Measurements from ENCODE around the gene PTPN13.
"Not testable (repeated sequence)": the region's sequence is repeated elsewhere in the genome, so short reads cannot be mapped to it uniquely, and the experiment has no call there.

Gene PTPN13

DNA sequence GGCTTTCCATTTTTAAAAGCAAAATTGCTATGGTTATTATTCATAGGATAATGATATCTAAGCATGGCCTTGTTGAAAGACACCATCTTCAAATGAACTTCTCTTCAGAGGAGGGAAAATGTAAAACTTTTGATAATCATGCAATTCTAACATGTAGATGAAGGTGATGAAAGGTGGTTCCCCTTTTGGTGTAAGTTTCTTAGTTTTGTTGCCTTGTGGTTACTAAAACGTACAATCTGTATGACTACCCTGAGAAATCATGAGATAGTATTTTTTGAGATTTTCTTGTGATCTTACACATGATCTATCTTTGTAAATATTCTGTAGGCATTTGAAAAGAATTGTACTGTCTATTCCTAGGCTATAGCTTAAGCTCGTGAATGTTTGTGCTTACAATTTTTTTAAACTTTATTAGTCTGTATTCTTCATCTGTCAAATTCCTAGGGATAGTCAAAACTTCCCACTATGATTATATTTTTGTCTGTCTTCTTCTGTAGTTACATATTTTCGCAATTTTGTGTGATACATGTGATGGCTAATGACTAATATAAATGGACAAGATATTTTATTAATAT lies 47.5 kb downstream of the PTPN13 start:
- DNase-seq, result no peak

DNA sequence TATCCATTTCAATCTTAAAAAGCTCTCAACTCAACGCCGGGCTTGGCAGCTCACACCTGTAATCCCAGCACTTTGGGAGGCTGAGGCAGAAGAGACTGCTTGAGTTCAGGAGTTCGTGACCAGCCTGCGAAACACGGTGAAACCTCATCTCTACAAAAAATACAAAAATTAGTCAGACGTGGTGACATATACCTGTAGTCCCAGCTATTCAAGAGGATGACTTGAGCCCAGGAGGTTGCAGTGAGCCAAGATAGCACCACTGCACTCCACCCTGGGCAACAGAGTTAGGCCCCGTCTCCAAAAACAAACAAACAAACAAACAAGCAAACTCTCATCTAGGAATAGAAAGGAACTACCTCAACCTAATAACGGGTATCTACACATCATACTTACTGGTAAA lies 50.8 kb downstream of the PTPN13 start:
- DNase-seq, result no peak

DNA sequence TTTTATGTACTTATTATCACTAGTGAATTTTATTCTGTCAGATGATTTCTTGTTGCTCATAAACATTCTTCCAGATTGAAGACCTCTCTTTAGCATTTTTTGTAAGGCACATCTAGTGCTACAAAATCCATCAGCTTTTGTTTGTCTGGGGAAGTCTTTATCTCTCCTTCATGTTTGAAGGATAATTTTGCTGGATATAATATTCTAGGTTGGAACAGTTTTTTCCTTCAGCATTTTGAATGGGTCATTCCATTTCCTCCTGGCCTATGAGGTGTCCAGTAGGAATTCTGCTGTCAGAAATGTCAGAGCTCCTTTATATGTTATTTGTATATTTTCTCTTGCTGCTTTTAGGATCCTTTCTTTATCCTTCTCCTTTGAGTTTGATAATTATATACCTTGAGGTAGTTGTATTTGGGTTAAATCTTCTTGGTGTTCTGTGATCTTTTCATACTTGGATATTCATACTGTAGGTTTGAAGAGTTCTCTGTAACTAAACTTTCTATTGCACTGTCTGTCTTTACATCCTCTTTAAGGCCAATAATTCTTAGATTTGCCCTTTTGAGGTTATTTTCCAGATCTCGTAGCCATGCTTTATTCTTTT lies 58.3 kb downstream of the PTPN13 start:
- DNase-seq, result no peak

DNA sequence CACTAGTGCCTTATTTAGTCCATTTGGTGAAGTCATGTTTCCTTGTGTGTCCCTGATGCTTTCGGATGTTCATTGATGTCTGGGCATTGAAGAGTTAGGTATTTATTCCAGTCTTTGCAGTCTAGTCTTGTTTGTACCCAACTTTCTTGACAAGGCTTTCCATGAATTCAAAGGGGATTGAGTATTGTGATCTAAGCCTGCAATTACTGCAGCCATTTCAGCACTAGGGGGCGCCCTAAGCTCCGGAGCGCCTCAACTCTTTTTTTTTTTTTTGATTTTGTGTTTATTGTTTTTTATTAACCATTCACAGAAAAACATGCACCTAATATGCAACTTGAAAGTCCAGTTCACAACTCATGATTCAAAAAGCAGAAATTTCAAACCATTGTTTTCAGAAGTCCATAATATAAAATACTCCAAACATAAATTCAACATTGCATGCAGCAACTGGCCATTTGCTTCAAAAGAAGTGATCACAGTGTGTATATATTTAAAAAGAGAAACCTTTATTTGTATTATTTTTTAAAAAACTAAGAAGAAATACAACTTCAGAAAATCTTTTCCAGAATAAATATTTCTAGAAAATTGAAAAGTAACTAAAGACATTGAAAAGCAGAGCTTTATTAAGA lies 59.2 kb downstream of the PTPN13 start:
- no peak for DNase-seq

DNA sequence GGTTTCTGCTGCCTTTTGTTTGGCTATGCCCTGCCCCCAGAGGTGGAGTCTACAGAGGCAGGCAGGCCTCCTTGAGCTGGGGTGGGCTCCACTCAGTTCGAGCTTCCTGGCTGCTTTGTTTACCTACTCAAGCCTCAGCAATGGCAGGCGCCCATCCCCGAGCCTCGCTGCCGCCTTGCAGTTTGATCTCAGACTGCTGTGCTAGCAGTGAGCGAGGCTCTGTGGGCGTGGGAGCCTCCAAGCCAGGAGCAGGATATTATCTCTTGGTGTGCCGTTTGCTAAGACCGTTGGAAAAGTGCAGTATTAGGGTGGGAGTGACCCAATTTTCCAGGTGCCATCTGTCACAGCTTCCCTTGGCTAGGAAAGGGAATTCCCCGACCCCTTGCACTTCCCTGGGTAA lies 62.7 kb downstream of the PTPN13 start:
- DNase-seq, result not testable (repeated sequence)

DNA sequence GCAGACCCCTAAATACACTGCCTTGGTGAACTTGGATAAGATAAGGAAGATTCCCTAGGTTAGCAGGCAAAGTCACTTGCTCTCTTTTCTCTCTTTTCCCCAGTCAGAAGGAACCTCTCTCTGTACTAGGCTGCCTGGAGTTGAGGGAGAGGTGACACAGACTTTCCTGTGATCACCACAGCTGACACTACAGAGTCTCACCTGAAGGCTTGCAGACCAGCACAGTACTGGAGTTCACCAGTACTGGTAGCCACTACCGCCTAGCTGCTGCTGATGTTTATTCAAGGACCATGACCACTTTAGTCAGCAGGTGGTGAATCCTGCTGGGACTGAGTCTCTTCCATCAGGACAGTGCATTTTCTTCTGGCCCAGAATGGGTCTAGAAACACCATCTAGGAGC lies 63.3 kb downstream of the PTPN13 start:
- DNase-seq, result no peak

GRCh38 chr4:86657910-86658309 lies 63.8 kb downstream of the PTPN13 start:
- no peak for DNase-seq

GRCh38 chr4:86660401-86660800 lies 66.3 kb downstream of the PTPN13 start:
- DNase-seq, result no peak

GRCh38 chr4:86661006-86661405 lies 66.9 kb downstream of the PTPN13 start:
- no peak for DNase-seq

GRCh38 chr4:86661418-86661817 lies 67.3 kb downstream of the PTPN13 start:
- DNase-seq, result no peak

DNA sequence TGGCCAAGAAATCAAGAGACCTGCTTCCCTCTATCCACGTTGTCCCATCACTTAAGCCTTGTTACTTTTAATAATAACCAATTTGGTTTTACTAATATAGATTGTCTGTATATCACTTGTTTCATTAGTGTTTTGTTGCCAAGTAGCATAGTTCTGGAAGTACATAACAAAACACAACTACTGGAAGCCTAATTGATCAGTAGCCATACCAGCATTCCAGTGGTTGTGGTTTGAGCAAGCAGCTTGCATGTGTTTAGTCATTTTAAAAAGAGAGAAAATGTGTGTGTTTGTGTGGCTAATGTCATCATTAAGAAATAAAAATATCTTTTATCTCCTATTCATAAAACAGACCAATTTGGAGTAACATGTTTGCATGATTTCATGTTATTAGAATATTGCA lies 70.8 kb downstream of the PTPN13 start:
- DNase-seq, result no peak

- DNase-seq, result no peak
Measured at GRCh38 chr4:86670298-86670697, 76.2 kb downstream of the PTPN13 start.

- no peak for DNase-seq
Measured at GRCh38 chr4:86670756-86671155, 76.6 kb downstream of the PTPN13 start.

DNA sequence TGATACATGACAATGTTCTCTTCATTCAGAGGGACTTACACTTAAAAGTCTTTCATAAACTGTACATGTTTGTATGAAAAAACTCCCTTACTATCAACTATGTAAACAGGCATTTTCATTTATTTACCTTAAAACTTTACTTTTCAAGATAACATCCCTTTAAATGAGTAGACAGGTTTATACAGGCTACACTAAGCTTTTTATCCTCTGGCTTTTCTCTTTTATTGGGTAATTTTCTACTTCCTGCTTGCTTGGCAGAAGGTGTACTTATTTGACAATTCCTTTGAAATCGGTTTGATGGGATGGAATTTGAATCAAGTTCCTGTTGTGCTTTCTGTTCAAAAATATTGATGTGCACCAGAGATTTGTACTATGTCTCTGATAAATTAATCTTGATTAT lies 81.4 kb downstream of the PTPN13 start:
- DNase-seq, result no peak

- no peak for DNase-seq
Measured at GRCh38 chr4:86678796-86679195, 84.7 kb downstream of the PTPN13 start.

DNA sequence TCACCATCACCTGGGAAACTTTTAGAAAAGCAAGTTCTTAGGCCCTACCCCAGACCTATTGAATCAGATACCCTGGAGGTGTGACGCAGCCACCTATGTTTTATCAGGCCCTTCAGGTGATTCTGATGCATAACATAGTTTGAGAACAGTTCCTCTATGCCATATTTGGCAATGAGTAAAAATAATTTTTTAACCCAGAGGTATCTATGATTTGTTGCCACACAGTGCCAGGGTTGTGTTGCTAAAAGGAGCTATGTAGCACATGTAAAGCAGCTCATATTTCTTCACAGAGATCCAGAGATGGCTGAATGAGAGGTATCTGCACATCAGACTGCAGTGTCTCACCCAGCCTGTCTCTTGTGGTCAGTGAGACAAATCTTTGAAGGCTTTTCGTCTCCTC lies 85.3 kb downstream of the PTPN13 start:
- no peak for DNase-seq

- DNase-seq, result no peak
Measured at GRCh38 chr4:86683167-86683566, 89.1 kb downstream of the PTPN13 start.

GRCh38 chr4:86683983-86684382 lies 89.9 kb downstream of the PTPN13 start:
- DNase-seq, result no peak

DNA sequence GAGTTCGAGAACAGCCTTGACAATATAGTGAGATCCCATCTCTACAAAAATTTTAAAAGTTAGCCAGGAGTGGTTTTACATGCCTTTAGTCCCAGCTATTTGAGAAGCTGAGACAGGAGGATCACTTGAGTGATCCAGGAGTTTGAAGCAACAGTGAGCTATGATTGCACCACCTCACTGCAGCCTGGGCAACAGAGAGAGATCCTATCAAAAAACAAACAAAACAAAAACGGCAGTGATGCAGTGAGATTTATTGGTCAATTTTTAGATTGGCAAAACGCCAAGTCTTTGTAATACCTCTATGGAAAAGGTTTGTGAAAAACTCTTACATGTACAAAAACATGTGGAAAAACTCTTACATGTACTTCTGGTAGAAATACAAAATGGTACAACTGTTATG lies 91.3 kb downstream of the PTPN13 start:
- no peak for DNase-seq

- DNase-seq, result no peak
Measured at GRCh38 chr4:86686741-86687140, 92.6 kb downstream of the PTPN13 start.

- no peak for DNase-seq
Measured at GRCh38 chr4:86688026-86688425, 93.9 kb downstream of the PTPN13 start.

- DNase-seq, result no peak
Measured at GRCh38 chr4:86704601-86705000, 110.5 kb downstream of the PTPN13 start.

DNA sequence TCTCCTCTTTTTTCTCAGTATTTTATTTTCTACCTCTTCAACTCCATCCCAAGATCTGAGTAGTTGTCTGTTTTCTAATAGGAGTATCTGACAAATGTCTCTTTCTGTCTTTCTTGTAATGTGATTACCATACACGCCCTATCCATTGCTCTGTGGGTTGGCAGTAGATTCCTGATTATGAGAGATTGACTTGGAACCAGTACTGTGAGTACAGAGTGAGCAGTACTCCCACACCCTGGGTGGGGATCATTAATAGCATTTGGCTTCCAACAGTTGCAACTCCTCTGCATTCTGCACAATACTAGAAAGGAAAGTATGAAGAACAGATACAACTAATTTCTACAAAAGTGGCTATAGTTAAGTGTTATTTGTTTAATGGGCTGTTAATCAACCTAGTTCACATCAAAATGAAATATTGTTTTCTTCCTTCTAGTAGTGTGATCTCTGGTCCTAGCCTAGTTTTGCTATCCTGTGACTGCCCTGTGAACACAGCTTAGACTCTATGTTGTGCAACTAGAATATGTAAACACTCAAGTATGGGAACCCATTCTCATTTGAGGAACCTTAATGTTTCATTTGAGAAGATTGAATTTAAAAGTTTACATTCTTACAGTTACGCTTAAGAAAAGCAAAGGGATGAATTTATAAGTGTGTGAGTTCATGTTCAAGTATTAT lies 112.9 kb downstream of the PTPN13 start:
- no peak for DNase-seq

GRCh38 chr4:86717651-86718050 lies 123.5 kb downstream of the PTPN13 start:
- no peak for DNase-seq

Measured in NCI-H2081 (cell line).